Measurements from ENCODE around the gene DCTN2.

The DCTN2 gene

DNA sequence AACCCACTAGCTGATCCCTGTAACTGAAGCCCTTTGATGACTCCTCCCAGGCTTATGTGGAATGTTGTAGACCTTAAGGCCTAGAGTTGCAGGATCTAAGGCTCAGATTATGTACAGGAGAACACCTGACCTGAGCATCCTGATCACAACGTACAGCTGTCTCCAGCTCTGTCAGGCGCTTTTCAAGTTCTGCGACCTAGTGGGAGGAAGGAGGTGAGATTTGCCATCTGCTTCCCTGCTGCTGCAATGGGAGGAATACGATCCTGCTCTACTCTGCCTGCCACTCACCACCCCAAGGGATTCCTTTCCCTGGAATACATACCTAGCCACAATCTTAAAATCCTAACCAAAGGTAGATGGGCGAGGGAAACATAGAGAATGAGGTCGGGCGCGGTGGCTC is 13.9 kb downstream of the DCTN2 start:
- in situ Hi-C loops (cut with MboI; ENCODE audit: low pct_unique_long_range_greater_than_20kb, low sequenced_read_pairs): no loop called here
- DNase-seq: no peak

DNA sequence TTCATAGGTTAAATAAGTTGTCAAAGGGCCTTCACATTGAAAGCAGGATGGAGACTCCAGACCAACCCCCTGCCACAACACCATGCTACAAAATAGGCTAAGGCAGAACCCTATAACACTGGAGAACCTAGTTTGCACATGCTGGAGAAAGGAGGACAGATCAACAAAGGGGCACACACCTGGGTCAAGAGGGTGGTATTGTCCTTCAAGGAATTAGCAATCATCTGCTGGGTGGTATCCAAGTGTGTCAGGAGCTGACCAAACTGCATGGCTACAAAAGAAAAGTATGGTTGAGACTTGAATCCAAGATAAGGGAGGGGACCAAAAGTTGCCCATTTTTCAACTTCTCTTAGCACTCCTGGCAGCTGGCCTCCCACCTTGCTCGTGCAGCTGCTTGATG is 15.2 kb downstream of the DCTN2 start:
- in situ Hi-C loops (cut with MboI; ENCODE audit: low pct_unique_long_range_greater_than_20kb, low sequenced_read_pairs): no loop called here

DNA sequence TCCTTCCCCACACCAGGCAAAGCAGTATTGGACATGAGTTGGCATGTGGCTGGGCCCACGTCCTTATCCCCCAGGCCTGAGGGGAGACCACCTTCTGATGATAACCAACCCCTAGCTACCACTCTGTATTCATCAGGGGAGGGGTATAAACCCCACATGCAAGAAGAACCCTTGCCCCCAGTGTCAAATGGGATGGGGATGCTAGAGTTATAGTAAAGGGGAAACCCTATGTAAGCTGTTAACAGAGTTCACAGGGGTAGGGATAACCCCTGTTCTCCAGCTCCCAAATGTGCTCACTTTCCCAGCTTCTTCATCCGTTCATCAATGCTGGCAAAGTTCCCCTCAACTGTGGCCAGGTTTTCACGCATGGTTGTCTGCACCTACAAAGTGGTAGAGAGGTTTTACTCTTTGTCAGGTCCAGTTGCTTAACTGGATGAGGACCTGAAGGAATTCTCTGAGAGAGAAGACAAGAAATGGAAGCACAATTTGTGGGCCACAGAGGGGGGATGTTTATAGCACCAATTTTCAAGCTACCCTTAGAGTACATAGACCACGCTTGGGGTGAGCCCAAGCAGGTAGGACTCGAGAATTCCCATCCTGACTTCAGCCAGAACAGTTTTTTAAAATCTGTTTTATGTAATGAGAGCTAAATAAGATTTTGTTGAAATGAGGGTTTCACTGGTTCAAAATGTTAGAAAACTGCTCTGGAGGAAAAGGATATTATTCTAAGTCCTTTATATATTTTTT is 16.4 kb downstream of the DCTN2 start:
- in situ Hi-C loops (cut with MboI; ENCODE audit: low pct_unique_long_range_greater_than_20kb, low sequenced_read_pairs): no loop called here
- DNase-seq: no peak

More for the DNA sequence above, 15.2 kb downstream of the DCTN2 start:
- DNase-seq: no peak

DNA sequence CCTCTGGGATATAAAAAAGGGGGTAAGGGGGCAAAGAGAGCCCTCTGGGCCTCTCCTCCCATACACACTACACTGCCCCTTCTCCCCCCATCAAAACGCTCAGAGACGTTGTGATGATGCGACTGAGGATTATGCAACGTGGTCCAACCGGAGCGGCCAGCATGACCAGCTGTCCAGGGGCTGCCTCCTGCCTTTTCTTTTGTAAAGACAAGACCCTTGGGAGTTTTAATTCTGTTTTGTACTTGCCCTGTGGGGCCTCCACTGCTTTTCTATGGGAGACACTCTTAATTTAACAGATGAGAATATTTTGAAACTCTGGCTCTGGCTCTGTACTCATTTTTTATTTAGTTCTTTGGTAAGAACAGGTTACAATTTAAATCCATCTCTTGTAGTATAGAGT is 17.2 kb downstream of the DCTN2 start:
- no peak for DNase-seq
- in situ Hi-C loops (cut with MboI; ENCODE audit: low pct_unique_long_range_greater_than_20kb, low sequenced_read_pairs): no loop called here

DNA sequence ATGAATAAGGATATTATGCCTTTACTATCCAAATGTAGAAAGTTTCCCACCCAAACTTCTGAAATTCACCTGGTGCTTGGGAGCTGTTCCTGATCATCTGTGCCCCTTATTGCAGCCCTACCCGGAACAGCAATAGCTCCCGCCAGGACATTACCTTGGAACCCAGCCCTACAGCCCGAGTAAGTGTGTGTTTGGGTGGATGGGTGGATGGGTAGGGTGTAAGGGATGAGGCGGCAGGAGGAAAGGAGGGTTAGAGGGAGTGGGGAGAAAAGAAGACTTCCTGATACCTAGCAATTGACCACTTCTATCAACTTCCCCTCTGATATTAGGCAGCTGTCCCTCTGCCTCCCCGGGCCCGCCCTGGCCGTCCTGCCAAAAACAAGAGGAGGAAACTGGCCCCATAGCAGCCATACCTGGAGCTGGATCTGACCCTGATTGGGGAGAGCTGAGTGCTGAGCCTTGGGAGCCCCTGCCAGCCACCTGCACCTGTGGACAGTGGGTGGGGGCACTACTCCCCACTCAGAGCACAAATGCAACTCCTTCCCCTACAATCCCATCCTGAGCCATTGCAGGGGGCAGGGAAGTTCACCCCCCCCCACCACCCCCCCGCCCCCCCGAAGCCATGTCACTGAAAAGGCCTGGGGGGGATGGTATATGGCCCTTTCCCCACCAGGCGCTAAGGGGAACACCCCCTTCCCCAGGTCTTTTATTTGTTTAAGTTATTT is 18.0 kb downstream of the DCTN2 start:
- in situ Hi-C loops (cut with MboI; ENCODE audit: low pct_unique_long_range_greater_than_20kb, low sequenced_read_pairs): no loop called here
- no peak for DNase-seq

DNA sequence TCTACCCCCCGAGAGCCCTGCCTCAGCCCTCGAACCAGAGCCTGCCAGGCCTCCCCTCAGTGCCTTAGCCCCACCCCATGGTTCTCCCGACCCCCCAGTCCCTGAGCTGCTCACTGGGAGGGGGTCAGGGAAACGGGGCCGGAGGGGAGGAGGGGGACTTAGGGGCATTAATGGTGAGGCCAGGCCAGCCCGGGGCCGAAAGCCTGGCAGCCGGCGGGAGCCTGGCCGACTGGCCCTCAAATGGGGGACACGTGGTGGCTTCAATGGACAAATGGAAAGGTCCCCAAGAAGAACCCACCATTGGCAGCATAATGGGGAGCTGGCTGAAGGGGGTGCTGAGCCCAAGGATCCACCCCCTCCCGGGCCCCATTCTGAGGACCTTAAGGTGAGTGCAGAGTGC is 18.8 kb downstream of the DCTN2 start:
- in situ Hi-C loops (cut with MboI; ENCODE audit: low pct_unique_long_range_greater_than_20kb, low sequenced_read_pairs): no loop called here
- no peak for DNase-seq

DNA sequence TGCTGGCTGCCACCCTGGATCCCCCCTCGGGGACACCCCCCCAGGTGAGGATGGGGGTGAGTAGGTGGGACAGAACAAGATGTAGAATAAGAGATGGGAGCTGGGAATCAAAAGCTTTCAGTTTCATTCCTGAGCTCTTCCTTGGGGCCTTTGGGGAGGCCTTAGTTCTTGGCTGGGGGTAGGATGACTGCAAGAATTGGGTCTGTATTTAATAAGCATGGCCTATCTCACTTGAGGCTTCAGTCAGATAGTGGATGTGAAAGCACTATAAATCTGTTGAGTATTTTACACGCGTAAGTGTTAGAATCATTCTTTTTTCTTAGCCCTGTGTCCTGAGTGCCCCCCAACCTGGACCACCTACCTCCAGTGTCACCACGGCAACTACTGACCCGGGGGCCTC is 19.8 kb downstream of the DCTN2 start:
- in situ Hi-C loops (cut with MboI; ENCODE audit: low pct_unique_long_range_greater_than_20kb, low sequenced_read_pairs): no loop called here
- no peak for DNase-seq

DNA sequence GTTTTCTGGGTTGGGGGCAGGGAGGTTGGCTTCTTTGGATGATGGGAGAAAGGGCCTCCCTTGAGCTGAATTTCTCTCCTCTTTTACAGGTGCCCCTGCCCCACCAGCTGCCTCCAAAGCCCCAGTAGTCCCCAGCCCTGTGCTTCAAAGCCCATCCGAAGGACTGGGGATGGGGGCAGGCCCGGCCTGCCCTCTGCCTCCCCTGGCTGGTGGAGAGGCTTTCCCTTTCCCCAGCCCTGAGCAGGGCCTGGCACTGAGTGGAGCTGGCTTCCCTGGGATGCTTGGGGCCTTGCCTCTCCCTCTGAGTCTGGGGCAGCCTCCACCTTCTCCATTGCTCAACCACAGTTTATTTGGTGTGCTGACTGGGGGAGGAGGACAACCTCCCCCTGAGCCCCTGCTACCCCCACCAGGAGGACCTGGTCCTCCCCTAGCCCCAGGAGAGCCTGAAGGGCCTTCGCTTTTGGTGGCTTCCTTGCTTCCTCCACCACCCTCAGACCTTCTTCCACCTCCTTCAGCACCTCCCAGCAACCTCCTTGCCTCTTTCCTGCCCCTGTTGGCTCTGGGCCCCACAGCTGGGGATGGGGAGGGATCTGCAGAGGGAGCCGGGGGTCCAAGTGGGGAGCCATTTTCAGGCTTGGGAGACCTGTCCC is 20.4 kb downstream of the DCTN2 start:
- in situ Hi-C loops (cut with MboI; ENCODE audit: low pct_unique_long_range_greater_than_20kb, low sequenced_read_pairs): no loop called here

DNA sequence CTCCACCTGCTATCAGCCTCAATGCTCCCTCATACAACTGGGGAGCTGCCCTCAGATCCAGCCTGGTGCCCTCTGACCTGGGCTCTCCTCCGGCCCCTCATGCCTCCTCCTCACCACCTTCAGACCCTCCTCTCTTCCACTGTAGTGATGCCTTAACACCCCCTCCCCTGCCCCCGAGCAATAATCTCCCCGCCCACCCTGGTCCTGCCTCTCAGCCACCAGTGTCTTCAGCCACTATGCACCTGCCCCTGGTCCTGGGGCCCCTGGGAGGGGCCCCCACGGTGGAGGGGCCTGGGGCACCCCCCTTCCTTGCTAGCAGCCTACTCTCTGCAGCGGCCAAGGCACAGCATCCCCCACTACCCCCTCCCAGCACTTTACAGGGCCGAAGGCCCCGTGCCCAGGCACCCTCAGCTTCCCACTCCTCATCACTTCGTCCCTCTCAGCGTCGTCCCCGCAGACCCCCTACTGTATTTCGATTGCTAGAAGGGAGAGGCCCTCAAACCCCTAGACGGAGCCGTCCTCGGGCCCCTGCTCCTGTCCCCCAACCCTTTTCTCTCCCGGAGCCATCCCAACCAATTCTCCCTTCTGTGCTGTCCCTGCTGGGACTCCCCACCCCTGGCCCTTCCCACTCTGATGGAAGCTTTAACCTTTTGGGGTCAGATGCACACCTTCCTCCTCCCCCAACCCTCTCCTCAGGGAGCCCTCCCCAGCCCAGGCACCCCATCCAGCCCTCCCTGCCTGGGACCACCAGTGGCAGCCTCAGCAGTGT is 21.2 kb downstream of the DCTN2 start:
- in situ Hi-C loops (cut with MboI; ENCODE audit: low pct_unique_long_range_greater_than_20kb, low sequenced_read_pairs): no loop called here
- DNase-seq: no peak

More for the DNA sequence above, 20.4 kb downstream of the DCTN2 start:
- DNase-seq: no peak

DNA sequence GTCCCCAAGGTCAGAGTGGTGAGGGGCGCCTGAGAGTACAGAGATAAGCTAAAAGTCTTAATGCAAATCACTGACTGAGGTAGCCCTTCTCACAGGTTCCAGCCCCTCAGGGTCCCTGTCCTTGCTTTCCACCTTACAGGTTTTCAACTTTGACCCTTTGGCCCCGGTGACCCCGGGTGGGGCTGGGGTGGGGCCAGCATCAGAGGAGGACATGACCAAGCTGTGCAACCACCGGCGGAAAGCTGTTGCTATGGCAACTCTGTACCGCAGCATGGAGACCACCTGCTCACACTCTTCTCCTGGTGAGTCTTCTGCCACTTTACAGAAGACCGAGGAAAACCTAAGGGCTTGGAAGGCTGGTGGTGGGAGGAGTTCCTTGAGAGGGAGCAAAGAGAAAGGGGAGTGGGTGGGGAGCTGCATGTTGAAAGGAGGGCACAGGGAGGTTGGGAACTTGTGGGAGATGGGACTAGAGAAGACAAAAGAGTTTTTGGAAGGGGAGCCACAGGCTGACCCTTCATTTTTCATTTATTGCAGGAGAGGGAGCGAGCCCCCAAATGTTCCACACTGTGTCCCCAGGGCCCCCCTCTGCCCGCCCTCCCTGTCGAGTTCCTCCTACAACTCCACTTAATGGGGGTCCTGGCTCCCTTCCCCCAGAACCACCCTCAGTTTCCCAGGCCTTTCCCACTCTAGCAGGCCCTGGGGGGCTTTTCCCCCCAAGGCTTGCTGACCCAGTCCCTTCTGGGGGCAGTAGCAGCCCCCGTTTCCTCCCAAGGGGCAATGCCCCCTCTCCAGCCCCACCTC is 22.0 kb downstream of the DCTN2 start:
- in situ Hi-C loops (cut with MboI; ENCODE audit: low pct_unique_long_range_greater_than_20kb, low sequenced_read_pairs): no loop called here
- no peak for DNase-seq

DNA sequence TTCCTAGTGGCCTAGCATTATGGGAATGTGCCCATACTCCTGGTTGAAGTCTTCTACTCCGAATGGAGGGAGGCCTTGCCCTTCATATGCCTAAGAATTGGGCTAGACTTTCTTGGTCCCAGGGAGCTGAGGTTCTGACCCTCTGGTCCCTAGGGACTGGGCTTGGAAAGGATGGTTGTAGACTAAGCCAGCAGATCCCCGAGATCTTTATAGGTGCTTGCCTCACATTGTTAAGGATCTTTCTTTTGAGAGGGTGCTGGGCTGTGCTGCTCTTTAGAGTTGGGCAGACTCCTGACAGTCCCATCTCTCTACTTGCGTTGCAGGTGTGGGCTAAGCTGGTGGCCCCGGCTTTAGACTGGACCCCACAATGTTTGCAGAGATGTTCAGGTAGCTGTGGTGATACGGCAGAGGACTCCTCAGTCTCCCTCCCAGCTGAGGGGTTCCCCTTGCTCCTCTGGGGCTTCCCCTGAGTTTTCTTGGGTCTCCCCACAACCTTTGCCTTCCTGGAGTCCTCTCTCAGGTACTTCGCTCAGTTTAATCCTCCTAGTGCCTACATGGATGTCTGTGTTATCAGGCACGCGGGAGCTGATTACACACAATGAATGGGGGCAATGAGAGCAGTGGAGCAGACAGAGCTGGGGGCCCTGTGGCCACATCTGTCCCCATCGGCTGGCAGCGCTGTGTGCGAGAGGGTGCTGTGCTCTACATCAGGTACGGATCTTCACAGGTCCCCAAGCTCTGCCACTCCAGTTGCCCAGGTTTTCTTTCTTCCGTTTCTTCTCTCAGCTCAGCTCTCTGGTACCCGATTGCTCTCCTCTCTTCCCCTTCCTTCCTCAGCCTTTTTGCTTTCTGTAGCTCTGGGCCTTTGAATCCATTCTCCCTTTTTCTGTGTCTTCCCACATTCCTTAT is 23.0 kb downstream of the DCTN2 start:
- in situ Hi-C loops (cut with MboI; ENCODE audit: low pct_unique_long_range_greater_than_20kb, low sequenced_read_pairs): no loop called here
- no peak for DNase-seq

DNA sequence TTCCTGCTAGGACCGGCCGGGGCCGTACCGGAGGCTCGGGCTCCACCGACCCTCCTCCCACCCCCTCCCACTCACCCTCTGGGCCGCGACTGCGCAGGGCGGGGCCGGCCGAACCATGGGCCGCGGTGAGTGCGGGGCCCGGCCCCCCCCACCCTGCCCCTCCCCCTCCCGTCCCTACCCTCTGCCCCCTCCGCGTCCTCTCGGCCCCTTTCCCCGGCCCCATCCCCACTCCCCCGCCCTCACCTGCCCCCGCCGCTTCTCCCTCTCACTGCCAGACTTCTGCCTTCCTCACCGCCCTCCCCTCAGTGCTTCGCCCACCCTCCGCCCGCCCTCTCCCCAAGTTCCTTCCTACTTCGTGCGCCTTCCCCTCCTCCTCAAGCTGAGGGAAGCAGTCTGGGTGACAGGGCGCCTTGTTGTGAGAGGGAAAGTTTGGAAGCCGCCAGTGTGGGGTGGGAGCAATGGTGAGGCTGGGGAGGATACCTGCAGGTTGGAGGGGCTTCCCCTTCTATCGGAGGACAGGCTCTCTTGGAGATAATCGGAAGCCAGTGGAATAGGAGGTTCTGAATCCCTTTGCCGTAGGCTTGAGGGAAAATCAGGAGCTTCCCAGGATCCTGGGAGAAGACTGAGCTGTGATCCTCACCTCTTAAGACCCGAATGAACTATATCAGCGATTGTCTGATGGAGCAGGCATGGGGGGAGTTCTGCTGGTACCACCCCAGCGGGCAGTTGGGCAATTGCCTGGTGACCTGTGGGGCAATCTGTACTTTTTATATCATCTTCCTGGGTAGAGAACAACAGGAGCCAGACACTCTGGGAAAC is 23.9 kb downstream of the DCTN2 start:
- in situ Hi-C loops (cut with MboI; ENCODE audit: low pct_unique_long_range_greater_than_20kb, low sequenced_read_pairs): no loop called here
- peak; percentile 78 for DNase-seq

DNA sequence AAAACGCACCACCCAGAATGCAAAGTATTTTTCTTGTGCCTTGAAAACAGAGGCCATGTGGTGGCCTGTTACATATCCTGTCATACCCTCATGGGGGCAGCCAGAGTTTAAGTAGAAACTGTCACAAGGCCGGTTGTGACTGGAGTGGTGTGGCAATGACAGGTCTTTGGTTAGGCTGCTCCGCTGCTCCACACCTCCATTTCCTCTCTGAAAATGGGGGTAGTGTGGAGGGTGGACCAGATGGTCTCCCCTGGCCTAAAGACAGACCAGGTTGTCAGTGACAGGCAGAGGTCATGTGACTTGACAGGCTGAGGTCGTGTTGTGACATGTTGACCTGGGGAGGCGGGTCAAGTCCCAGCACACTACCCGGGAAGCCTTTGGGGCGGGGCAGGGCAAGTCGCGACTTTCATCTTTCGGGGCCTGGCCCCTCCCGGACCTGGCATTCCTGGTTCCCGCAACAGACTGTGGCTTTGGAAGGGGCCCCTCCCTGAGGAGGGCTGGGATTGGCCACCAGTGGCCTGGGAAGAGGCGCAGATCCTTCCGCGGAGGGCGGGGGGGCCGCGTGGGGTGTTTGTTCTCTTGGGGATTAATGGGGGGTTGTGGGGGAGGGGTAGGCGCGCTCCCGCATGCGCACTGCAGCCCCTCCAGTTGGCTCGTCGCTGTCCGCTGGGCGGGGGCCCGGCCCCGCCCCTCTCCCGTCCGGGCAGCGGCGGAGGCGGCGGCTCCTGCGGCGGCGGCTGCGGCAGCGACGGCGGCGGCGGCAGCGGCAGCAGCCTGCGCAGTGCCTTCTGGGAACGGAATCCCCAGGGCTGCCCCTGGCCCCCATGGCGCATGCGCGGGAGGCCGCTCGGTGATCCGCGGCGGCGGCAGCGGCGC is 24.7 kb downstream of the DCTN2 start, which contains the start of gene MBD6:
Gene MBD6 (plus strand): TSS at position 814 of the 876 bp plus-strand sequence. CDS start 1,480 bp downstream, outside the sequence.
- in situ Hi-C loops (cut with MboI; ENCODE audit: low pct_unique_long_range_greater_than_20kb, low sequenced_read_pairs): no loop called here
- DNase-seq: peak; percentile 89

DNA sequence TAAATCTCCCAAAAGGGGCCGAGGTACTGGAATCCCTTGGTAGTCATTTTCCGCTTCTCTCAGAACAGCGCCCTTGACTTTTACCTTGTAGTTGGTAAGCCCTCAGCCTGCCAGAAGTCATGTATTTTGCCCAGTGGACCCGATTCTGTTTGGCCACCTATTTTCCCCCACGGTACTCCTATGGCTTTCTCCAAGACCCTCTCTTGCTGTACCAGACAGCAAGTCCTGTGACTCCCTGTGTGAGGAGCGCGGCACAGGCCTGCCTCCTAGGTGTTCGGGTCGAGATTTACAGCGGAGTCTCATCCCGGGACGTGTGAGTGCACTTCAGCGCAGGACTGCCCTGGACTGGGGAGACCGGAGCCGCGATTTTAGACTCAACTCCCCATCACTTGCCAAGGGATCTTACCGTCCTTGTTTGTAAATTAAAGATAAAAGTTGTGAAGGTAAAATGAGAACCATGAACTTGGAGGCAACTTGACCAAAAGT is 25.4 kb downstream of the DCTN2 start:
- in situ Hi-C loops (cut with MboI; ENCODE audit: low pct_unique_long_range_greater_than_20kb, low sequenced_read_pairs): no loop called here
- no peak for DNase-seq

DNA sequence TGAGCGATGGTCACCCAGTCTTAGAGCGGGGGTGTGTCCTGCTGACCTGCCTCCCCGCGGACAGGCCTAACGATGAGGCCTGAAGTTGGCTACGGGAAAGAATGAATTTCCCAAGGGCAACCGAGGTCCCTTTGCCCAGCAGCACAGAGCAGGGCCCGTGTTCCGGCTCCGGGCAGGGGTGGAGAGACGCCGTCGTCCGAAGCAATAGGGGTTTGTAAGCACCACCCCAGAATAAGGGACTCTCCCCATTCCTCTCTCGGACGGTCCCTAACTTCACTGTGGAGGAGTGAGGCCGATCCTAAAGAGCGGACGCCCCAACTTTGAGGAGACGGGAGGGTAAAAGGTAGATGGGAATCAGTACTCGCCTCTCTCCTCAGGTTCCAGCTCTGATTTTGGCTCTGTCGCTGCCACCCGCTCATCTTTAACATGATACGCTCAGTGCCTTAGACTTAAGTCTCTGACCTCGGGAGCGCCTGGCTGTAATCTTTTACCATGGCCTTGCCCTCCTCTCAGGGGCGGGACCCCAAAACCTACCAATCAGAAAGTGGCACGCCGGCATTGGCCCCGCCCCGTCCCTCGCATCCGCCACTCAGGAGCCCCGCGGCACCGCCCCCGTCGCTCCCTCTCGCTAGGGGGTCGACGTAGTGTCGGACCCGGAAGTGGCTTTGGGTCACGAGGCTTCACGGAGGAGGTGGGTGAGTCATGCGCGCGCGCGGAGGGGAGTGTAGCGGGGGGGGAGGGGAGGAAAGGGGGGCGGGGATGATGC is 26.8 kb downstream of the DCTN2 start, which contains the start of gene DDIT3:
Gene DDIT3 (minus strand): TSS at position 462 of the 766 bp plus-strand sequence. CDS start 3,108 bp downstream, outside the sequence.
- peak; percentile 99 for DNase-seq
- in situ Hi-C loops (cut with MboI; ENCODE audit: low pct_unique_long_range_greater_than_20kb, low sequenced_read_pairs): no loop called here
